HG03469 (cell line): ENCODE data around the gene ADAM10.

Source experiments
- ATAC-seq: cut with Tn5 transposase; IDR thresholded peaks from one replicate; pipeline ENCODE4 v1.9.1; 2021; ENCODE audit warnings: mild to moderate bottlenecking, moderate library complexity, moderate number of reproducible peaks; ENCODE audit not compliant: unreplicated experiment

Gene ADAM10

GRCh38 chr15:58716027-58716426, 33.5 kb downstream of the ADAM10 start:
- ATAC-seq, result no peak

- ATAC-seq, result no peak
Measured at GRCh38 chr15:58715266-58715917, 34.1 kb downstream of the ADAM10 start.

- ATAC-seq, result no peak
Measured at GRCh38 chr15:58710701-58711100, 38.8 kb downstream of the ADAM10 start.

- ATAC-seq, result no peak
Measured at GRCh38 chr15:58707397-58707796, 42.1 kb downstream of the ADAM10 start.

- no peak for ATAC-seq
Measured at GRCh38 chr15:58705105-58705504, 44.4 kb downstream of the ADAM10 start.

- no peak for ATAC-seq
Measured at GRCh38 chr15:58704155-58704865, 45.2 kb downstream of the ADAM10 start.

GRCh38 chr15:58703610-58704009, 45.9 kb downstream of the ADAM10 start:
- no peak for ATAC-seq

GRCh38 chr15:58702233-58702632, 47.3 kb downstream of the ADAM10 start:
- ATAC-seq, result no peak

GRCh38 chr15:58701376-58701775, 48.1 kb downstream of the ADAM10 start:
- no peak for ATAC-seq

GRCh38 chr15:58699769-58700168, 49.7 kb downstream of the ADAM10 start:
- no peak for ATAC-seq

- no peak for ATAC-seq
Measured at GRCh38 chr15:58698887-58699641, 50.4 kb downstream of the ADAM10 start.

GRCh38 chr15:58697220-58697619, 52.3 kb downstream of the ADAM10 start:
- ATAC-seq, result no peak

- no peak for ATAC-seq
Measured at GRCh38 chr15:58696738-58697137, 52.8 kb downstream of the ADAM10 start.

GRCh38 chr15:58694641-58695398, 54.7 kb downstream of the ADAM10 start:
- no peak for ATAC-seq

GRCh38 chr15:58690703-58691102, 58.8 kb downstream of the ADAM10 start:
- ATAC-seq, result no peak

- ATAC-seq, result no peak
Measured at GRCh38 chr15:58689646-58690045, 59.9 kb downstream of the ADAM10 start.

GRCh38 chr15:58686286-58686685, 63.2 kb downstream of the ADAM10 start:
- no peak for ATAC-seq

GRCh38 chr15:58684751-58685150, 64.8 kb downstream of the ADAM10 start:
- no peak for ATAC-seq

GRCh38 chr15:58684036-58684710, 65.3 kb downstream of the ADAM10 start:
- ATAC-seq, result no peak

- no peak for ATAC-seq
Measured at GRCh38 chr15:58682234-58682633, 67.3 kb downstream of the ADAM10 start.

GRCh38 chr15:58678683-58679082, 70.8 kb downstream of the ADAM10 start:
- ATAC-seq, result no peak
